ENCODE measurements around the gene XYLB. TPM values are rescaled to one million over a fixed set of nuclear protein-coding genes. Genes with fewer than 3 reads are reported as not detected.
"Not testable (repeated sequence)": the region's sequence is repeated elsewhere in the genome, so short reads cannot be mapped to it uniquely, and the experiment has no call there.

XYLB gene
- total and polyA plus RNA-seq, 11 donors: 0.23 to 2.9 (median 0.61) TPM

GRCh38 chr3:38316356-38317191, 30.0 kb upstream of the XYLB start:
- H3K27ac ChIP-seq: no peak overlapping the region
- H3K4me3 ChIP-seq: no peak overlapping the region
- no peak for DNase-seq
- intact Hi-C loops (cut with DNase I): no loop called here
- no peaks in the 10 kb centered on the region for H3K36me3 ChIP-seq
- H3K9me3 ChIP-seq: peaks cover 0 to 5% (median 0%) of the 10 kb centered on the region in 12 donors
- ATAC-seq: no peak
- WGBS, 4 donors: 72 to 77% (median 75%) methylated on average over 18 to 22 of the region's 22 CpGs
- no peaks in the 10 kb centered on the region for H3K27me3 ChIP-seq
- TF ChIP-seq, protein P1, sequence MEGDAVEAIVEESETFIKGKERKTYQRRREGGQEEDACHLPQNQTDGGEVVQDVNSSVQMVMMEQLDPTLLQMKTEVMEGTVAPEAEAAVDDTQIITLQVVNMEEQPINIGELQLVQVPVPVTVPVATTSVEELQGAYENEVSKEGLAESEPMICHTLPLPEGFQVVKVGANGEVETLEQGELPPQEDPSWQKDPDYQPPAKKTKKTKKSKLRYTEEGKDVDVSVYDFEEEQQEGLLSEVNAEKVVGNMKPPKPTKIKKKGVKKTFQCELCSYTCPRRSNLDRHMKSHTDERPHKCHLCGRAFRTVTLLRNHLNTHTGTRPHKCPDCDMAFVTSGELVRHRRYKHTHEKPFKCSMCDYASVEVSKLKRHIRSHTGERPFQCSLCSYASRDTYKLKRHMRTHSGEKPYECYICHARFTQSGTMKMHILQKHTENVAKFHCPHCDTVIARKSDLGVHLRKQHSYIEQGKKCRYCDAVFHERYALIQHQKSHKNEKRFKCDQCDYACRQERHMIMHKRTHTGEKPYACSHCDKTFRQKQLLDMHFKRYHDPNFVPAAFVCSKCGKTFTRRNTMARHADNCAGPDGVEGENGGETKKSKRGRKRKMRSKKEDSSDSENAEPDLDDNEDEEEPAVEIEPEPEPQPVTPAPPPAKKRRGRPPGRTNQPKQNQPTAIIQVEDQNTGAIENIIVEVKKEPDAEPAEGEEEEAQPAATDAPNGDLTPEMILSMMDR (IDR thresholded peaks at IDR 0.05): no peak
- no peak for TF ChIP-seq POLR2A (IDR thresholded peaks at IDR 0.05)
- no peaks in the 10 kb centered on the region for H3K4me1 ChIP-seq

DNA sequence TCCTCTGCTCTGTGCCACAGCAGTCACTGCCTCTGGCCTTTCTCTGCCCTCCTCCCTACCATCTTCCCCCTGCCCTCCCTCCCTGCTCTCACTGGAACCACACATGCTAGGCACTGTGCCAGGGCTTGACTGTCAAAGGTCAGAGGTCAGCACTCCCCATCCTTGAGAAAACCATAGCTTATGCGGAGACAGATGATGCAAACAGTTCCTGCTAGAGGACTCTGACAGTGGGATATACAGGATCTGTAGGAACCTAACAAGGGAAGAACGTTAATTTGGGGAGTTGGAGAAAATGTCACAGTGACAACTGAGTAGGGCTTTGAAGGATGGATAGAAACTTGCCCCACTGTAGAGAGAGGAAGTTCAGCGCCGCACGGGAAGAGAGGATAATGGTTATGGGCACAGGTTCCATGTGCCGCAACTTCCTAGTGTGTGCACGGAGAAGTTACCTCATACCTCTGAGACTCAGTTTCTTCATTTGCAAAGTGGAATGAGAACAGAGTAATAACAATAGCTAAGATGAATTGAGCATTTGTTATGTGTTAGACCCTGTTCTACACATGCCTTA, 29.3 kb upstream of the XYLB start:
- Histone ChIP-seq H3K9me3 (peaks cover 0 to 11% (median 0%) of the 10 kb centered on the region in 12 donors), H3K27me3 (no peaks in the 10 kb centered on the region), H3K36me3 (no peaks in the 10 kb centered on the region), H3K4me3 (no peak overlapping the region), H3K4me1 (no peaks in the 10 kb centered on the region), H3K27ac (no peak overlapping the region)
- TF ChIP-seq, protein P1 (IDR thresholded peaks at IDR 0.05): no peak
- TF ChIP-seq POLR2A (IDR thresholded peaks at IDR 0.05): no peak
- intact Hi-C loops (cut with DNase I): no loop called here
- 80 to 91% (median 83%) methylated on average over 7 of the region's 7 CpGs for WGBS, 4 donors
- no peak for ATAC-seq
- DNase-seq: no peak

- no peaks in the 10 kb centered on the region for H3K4me1 ChIP-seq
- peaks cover 0 to 11% (median 0%) of the 10 kb centered on the region in 12 donors for H3K9me3 ChIP-seq
- no peaks in the 10 kb centered on the region for H3K27me3 ChIP-seq
- no peak overlapping the region for H3K27ac ChIP-seq
- H3K36me3 ChIP-seq: no peaks in the 10 kb centered on the region
- WGBS, 4 donors: 83 to 91% (median 86%) methylated on average over 8 of the region's 8 CpGs
- ATAC-seq: no peak
- intact Hi-C loops (cut with DNase I): no loop called here
- H3K4me3 ChIP-seq: no peak overlapping the region
- DNase-seq: no peak
- TF ChIP-seq, protein P1 (IDR thresholded peaks at IDR 0.05): no peak
- no peak for TF ChIP-seq POLR2A (IDR thresholded peaks at IDR 0.05)
These were observed 27.6 kb upstream of the XYLB start for GRCh38 chr3:38318766-38319671.

GRCh38 chr3:38320638-38321037, 25.9 kb upstream of the XYLB start:
- intact Hi-C loops (cut with DNase I); ATAC-seq; H3K4me3 ChIP-seq; H3K4me1 ChIP-seq; DNase-seq; H3K27ac ChIP-seq; H3K27me3 ChIP-seq; H3K36me3 ChIP-seq: not testable (repeated sequence)
- H3K9me3 ChIP-seq: peaks cover 0 to 11% (median 0%) of the 10 kb centered on the region in 12 donors
- WGBS, 4 donors: 90 to 95% (median 92%) methylated on average over 4 of the region's 4 CpGs
